SH-SY5Y (cell line): ENCODE results near the gene OGT.

Experiments used
- GATA2 ChIP-seq: IDR thresholded peaks from 2 replicates; pipeline ENCODE4 v1.6.1; 2011; ENCODE audit warnings: mild to moderate bottlenecking, low read depth, low read length
- GATA3 ChIP-seq: IDR thresholded peaks from 2 replicates; pipeline ENCODE4 v1.6.1; 2011; ENCODE audit warnings: low read depth, mild to moderate bottlenecking, low read length, moderate library complexity

- TF ChIP-seq GATA2 (no peak), GATA3 (no peak)
These were observed 26.0 kb downstream of the OGT start for GRCh38 chrX:71558920-71559319.
